IMR-90 (cell line): ENCODE measurements around the gene PARD3. TPM values are rescaled to one million over a fixed set of nuclear protein-coding genes. Genes with fewer than 3 reads are reported as not detected.

Experiments
- ATAC-seq: fragments of 200-7000 bp; cut with Tn5 transposase; 2 replicates; pipeline ENCODE4 v1.9.1; 2020; ENCODE audit warnings: low read depth, mild to moderate bottlenecking, moderate library complexity
- BruUV-seq: library from RNA; stranded (reverse); fragments of 400-500 nt; replicated peaks from 2 replicates; lab custom pipeline; 2021; lab: Mats Ljungman, UMichigan
- CTCF ChIA-PET: fragments of 300-600 bp; formaldehyde crosslinking; extraction: SDS; loops from one replicate; lab custom pipeline; 2021; ENCODE audit warnings: antibody characterized with exemption; lab: Yijun Ruan, JAX
- POLR2A ChIA-PET: fragments of 300-600 bp; sonication (Branson Sonifier 250); formaldehyde crosslinking; loops from one replicate; lab custom pipeline; 2022; ENCODE audit warnings: antibody characterized with exemption; ENCODE audit not compliant: unreplicated experiment; lab: Charles Lee
- DNase-seq: peaks from one replicate; pipeline ENCODE4 v3.0.0; 2013
- H2AFZ ChIP-seq: replicated peaks from 2 replicates; pipeline ENCODE3; 2013; ENCODE audit warnings: low read length, mild to moderate bottlenecking; ENCODE audit not compliant: poor library complexity
- H2AK5ac ChIP-seq: 2 replicates; pipeline ENCODE4 v1.6.1; 2013; ENCODE audit warnings: low read depth, low read length, inconsistent platforms
- H2AK9ac ChIP-seq: replicated peaks from 2 replicates; pipeline ENCODE3; 2013; ENCODE audit warnings: mild to moderate bottlenecking, low read depth, low read length, moderate library complexity; ENCODE audit not compliant: poor library complexity
- H2BK120ac ChIP-seq: 2 replicates; pipeline ENCODE4 v1.6.1; 2013; ENCODE audit warnings: low read depth, low read length, inconsistent platforms
- H2BK15ac ChIP-seq: 3 replicates; pipeline ENCODE4 v1.6.1; 2013; ENCODE audit warnings: low read depth, low read length, inconsistent platforms
- H2BK20ac ChIP-seq: 2 replicates; pipeline ENCODE4 v1.6.1; 2013; ENCODE audit warnings: low read depth, mild to moderate bottlenecking, inconsistent platforms, low read length, moderate library complexity
- H2BK5ac ChIP-seq: 2 replicates; pipeline ENCODE4 v1.6.1; 2013; ENCODE audit warnings: mild to moderate bottlenecking, low read depth, low read length, inconsistent platforms; ENCODE audit not compliant: poor library complexity, severe bottlenecking
- H3K14ac ChIP-seq: replicated peaks from 2 replicates; pipeline ENCODE4 v1.6.1; 2013; ENCODE audit warnings: low read depth, low read length, inconsistent platforms
- H3K18ac ChIP-seq: 2 replicates; pipeline ENCODE4 v1.6.1; 2013; ENCODE audit warnings: low read depth, low read length, control low read depth
- H3K23ac ChIP-seq: 2 replicates; pipeline ENCODE4 v1.6.1; 2013; ENCODE audit warnings: low read depth, low read length, inconsistent platforms
- H3K27ac ChIP-seq: 2 replicates; pipeline ENCODE4 v1.5.1; 2013; ENCODE audit warnings: mild to moderate bottlenecking, control low read depth, low read length; ENCODE audit not compliant: insufficient read depth
- H3K27me3 ChIP-seq: 2 replicates; pipeline ENCODE4 v1.6.1; 2013; ENCODE audit warnings: low read length; ENCODE audit not compliant: control insufficient read depth, insufficient read depth
- H3K36me3 ChIP-seq: 2 replicates; pipeline ENCODE4 v1.6.1; 2013; ENCODE audit warnings: low read length, mixed read lengths; ENCODE audit not compliant: control insufficient read depth, insufficient read depth
- H3K4ac ChIP-seq: 2 replicates; pipeline ENCODE4 v1.6.1; 2013; ENCODE audit warnings: low read depth, low read length, inconsistent platforms
- H3K4me1 ChIP-seq: 2 replicates; pipeline ENCODE4 v1.6.1; 2013; ENCODE audit warnings: low read length, mixed read lengths; ENCODE audit not compliant: control insufficient read depth, insufficient read depth
- H3K4me2 ChIP-seq: 2 replicates; pipeline ENCODE4 v1.6.1; 2013; ENCODE audit warnings: low read depth, mild to moderate bottlenecking, control low read depth, low read length, moderate library complexity
- H3K4me3 ChIP-seq: 2 replicates; pipeline ENCODE4 v1.5.1; 2013; ENCODE audit warnings: low read depth, mild to moderate bottlenecking, control low read depth, low read length, moderate library complexity; ENCODE audit not compliant: insufficient read depth
- H3K56ac ChIP-seq: 2 replicates; pipeline ENCODE4 v1.6.1; 2013; ENCODE audit warnings: low read length, inconsistent platforms; ENCODE audit not compliant: insufficient read depth; ENCODE audit errors: extremely low read depth
- H3K79me1 ChIP-seq, 2 experiments: 2 replicates each; pipeline ENCODE4 v1.6.1; 2013; ENCODE audit warnings: low read length in 2 of 2, inconsistent platforms in 1 of 2, low read depth in 1 of 2
- H3K9ac ChIP-seq: 2 replicates; pipeline ENCODE4 v1.6.1; 2013; ENCODE audit warnings: low read depth, low read length, control low read depth
- H3K9me1 ChIP-seq: 2 replicates; pipeline ENCODE4 v1.6.1; 2013; ENCODE audit warnings: low read length, inconsistent platforms; ENCODE audit not compliant: insufficient read depth
- H3K9me3 ChIP-seq: 2 replicates; pipeline ENCODE4 v1.6.1; 2013; ENCODE audit warnings: low read length; ENCODE audit not compliant: control insufficient read depth, insufficient read depth
- H4K20me1 ChIP-seq: 2 replicates; pipeline ENCODE4 v1.6.1; 2013; ENCODE audit warnings: low read length, inconsistent platforms; ENCODE audit not compliant: insufficient read depth
- H4K5ac ChIP-seq: 2 replicates; pipeline ENCODE4 v1.6.1; 2013; ENCODE audit warnings: mild to moderate bottlenecking, low read depth, low read length, control low read depth
- H4K8ac ChIP-seq, 2 experiments: 2 replicates each; pipeline ENCODE4 v1.6.1; 2013; ENCODE audit warnings: low read depth in 2 of 2, low read length in 2 of 2, control low read depth in 1 of 2, inconsistent platforms in 1 of 2
- H4K91ac ChIP-seq: 2 replicates; pipeline ENCODE4 v1.6.1; 2013; ENCODE audit warnings: low read depth, low read length, inconsistent platforms; ENCODE audit not compliant: insufficient read depth
- MAZ ChIP-seq: IDR thresholded peaks from 2 replicates; pipeline ENCODE4 v1.6.1; 2012; ENCODE audit warnings: low read depth, mild to moderate bottlenecking, low read length, improper control_type of control experiment, moderate library complexity, borderline replicate concordance
- POLR2A ChIP-seq: IDR thresholded peaks from 2 replicates; pipeline ENCODE4 v1.6.1; 2012; ENCODE audit warnings: mild to moderate bottlenecking, low read depth, low read length
- RAD21 ChIP-seq: IDR thresholded peaks from 2 replicates; pipeline ENCODE4 v1.6.1; 2012; ENCODE audit warnings: low read length, improper control_type of control experiment
- RCOR1 ChIP-seq: IDR thresholded peaks from 2 replicates; pipeline ENCODE4 v1.6.1; 2012; ENCODE audit warnings: mild to moderate bottlenecking, low read length, improper control_type of control experiment; ENCODE audit not compliant: insufficient replicate concordance
- RFX5 ChIP-seq: IDR thresholded peaks from 2 replicates; pipeline ENCODE4 v1.8.0; 2012; ENCODE audit warnings: low read depth, mild to moderate bottlenecking, low read length, moderate library complexity
- SMC3 ChIP-seq: fragments of 150-350 bp; IDR thresholded peaks from 2 replicates; pipeline ENCODE4 v1.6.1; 2016; ENCODE audit warnings: low read depth, mild to moderate bottlenecking, antibody characterized with exemption, low read length, moderate library complexity
- USF2 ChIP-seq: fragments of 150-350 bp; IDR thresholded peaks from 2 replicates; pipeline ENCODE4 v1.6.1; 2017; ENCODE audit warnings: mild to moderate bottlenecking, antibody characterized with exemption, low read length, low read depth
- WGBS, 2 experiments: methylation state at CpG; one replicate each; pipeline versions ENCODE4 v1.1.5 to v1.1.7; 2013; ENCODE audit warnings: missing lambda C conversion rate in 2 of 2; ENCODE audit not compliant: insufficient read length in 1 of 2; ENCODE audit errors: extremely low coverage in 2 of 2; 5-methylcytosine and 5-hydroxymethylcytosine counted together
- dilution Hi-C: fragments of 300-500 bp; cut with HindIII; formaldehyde crosslinking; loops from one replicate; pipeline ENCODE4 v1.14.3; 2018; ENCODE audit warnings: low sequenced_read_pairs; ENCODE audit not compliant: unreplicated experiment
- in situ Hi-C: fragments of 300-500 bp; cut with MboI; formaldehyde crosslinking; loops from 3 replicates; pipeline ENCODE4 v1.14.3; 2019; ENCODE audit warnings: low sequenced_read_pairs, inconsistent platforms, mixed read lengths
- intact Hi-C: fragments of 100-400 bp; cut with micrococcal nuclease; formaldehyde crosslinking; loops from 2 replicates; pipeline ENCODE4 v1.10.0; 2022
- polyA plus RNA-seq, 3 experiments: library from polyadenylated mRNA; depleted of rRNA; stranded (reverse); fragments of >200 nt; gene quantifications; 2 replicates each; pipeline ENCODE4 v1.2.3, GENCODE V29; 2012; ENCODE audit warnings: low replicate concordance in 1 of 3
- total RNA-seq: library from RNA; depleted of rRNA; stranded (reverse); fragments of >200 nt; gene quantifications from 2 replicates; pipeline ENCODE4 v1.2.3, GENCODE V29; 2012

The PARD3 gene
- total and polyA plus RNA-seq, 2 of the 4 experiments (the other 2 are of a cell fraction), result 14.6 to 37.5 TPM

DNA sequence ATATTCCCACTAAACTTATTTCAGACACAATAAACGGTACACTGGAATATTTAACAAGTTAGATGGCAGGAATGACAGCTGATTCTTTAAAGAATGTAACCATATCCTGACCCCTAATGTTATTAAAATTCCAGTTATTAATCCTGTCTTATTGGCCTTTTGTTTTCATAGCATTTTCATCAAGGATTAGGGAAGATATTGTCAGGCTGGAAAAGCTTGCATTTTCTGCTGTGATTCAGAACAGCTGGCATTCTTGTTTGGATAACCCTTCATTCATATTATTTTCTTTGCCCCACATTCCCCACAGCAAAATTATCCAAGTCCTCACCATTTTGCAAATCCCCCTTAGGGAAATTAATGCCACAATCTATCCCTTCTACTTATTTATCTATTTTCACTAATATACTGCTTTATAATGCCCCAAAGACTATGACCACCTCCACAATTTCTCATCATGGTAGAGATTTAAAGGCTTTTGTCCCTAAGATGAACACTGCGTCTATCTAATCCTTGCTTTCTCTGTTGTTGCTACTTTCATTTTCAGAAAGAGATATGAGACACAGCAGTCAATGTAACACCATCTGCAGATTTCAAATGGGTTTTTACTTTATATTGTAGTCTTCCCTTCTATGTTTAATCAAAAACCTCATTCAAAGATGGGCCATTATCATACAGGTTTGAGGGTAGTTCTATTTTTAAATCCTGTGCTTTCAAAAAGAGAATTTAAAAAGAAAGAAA lies 475.1 kb downstream of the PARD3 start:
- dilution Hi-C loops (no loop called here), in situ Hi-C loops (no loop called here), intact Hi-C loops (no loop called here)
- no peak overlapping the region for H3K4ac ChIP-seq
- H2AK5ac ChIP-seq, result no peak overlapping the region
- TF ChIP-seq MAZ (no peak), USF2 (no peak), POLR2A (no peak), RCOR1 (no peak), SMC3 (no peak), RAD21 (no peak), RFX5 (no peak)
- no peak overlapping the region for H2BK120ac ChIP-seq
- H3K4me1 ChIP-seq, result peaks cover 4% of the 10 kb centered on the region
- WGBS, 2 experiments, result no CpG with 5 or more reads among the region's 2 CpGs
- no peak overlapping the region for H2AK9ac ChIP-seq
- POLR2A ChIA-PET, result no interaction called here
- ATAC-seq (no peak), DNase-seq (no peak)
- H3K9ac ChIP-seq, result no peak overlapping the region
- no peak overlapping the region for H2BK5ac ChIP-seq
- no peak overlapping the region for H4K8ac ChIP-seq
- BruUV-seq, result no TSS peak
- H3K56ac ChIP-seq, result no peak overlapping the region
- no peaks in the 10 kb centered on the region for H3K79me1 ChIP-seq
- H3K27me3 ChIP-seq, result no peaks in the 10 kb centered on the region
- H3K9me3 ChIP-seq, result no peaks in the 10 kb centered on the region
- no peak overlapping the region for H3K23ac ChIP-seq
- H2BK15ac ChIP-seq, result no peak overlapping the region
- no peaks in the 10 kb centered on the region for H4K20me1 ChIP-seq
- H2BK20ac ChIP-seq, result no peak overlapping the region
- H3K4me2 ChIP-seq, result no peak overlapping the region
- no peak overlapping the region for H3K14ac ChIP-seq
- H3K9me1 ChIP-seq, result no peaks in the 10 kb centered on the region
- no peak overlapping the region for H3K4me3 ChIP-seq
- H3K18ac ChIP-seq, result no peak overlapping the region
- no peak overlapping the region for H3K27ac ChIP-seq
- no peaks in the 10 kb centered on the region for H3K36me3 ChIP-seq
- H4K5ac ChIP-seq, result no peak overlapping the region
- no peak overlapping the region for H2AFZ ChIP-seq
- H4K91ac ChIP-seq, result no peak overlapping the region
- CTCF ChIA-PET, result no interaction called here
